ENCODE measurements around the gene HRH2.
A peak's percentile ranks its signal among the peaks of the same experiment; 100 is the strongest.

Gene HRH2

GRCh38 chr5:175652741-175653663 lies 4.9 kb upstream of the HRH2 start:
- Mint-ChIP-seq H3K4me3 (peak overlapping the region; percentile 58), H3K27me3 (peaks cover 11% of the 10 kb centered on the region), H3K9me3 (peaks cover 9% of the 10 kb centered on the region), H3K36me3 (ENCODE audit: insufficient read depth) (peaks cover 10% of the 10 kb centered on the region), H3K4me1 (peaks cover 67% of the 10 kb centered on the region), H3K27ac (ENCODE audit: low read depth) (peak overlapping the region; percentile 75)
- DNase-seq (ENCODE audit: low spot score in 2 of 2) (peak; percentile 35 to 45), ATAC-seq (replicated peaks; ENCODE audit: extremely low read depth, poor library complexity, severe bottlenecking) (peak; percentile 86)

GRCh38 chr5:175653763-175654162 lies 4.1 kb upstream of the HRH2 start:
- ATAC-seq (replicated peaks; ENCODE audit: extremely low read depth, poor library complexity, severe bottlenecking): no peak
- Mint-ChIP-seq H3K36me3 (ENCODE audit: insufficient read depth) (peaks cover 10% of the 10 kb centered on the region), H3K9me3 (peaks cover 7% of the 10 kb centered on the region), H3K27ac (ENCODE audit: low read depth) (peak overlapping the region; percentile 75), H3K4me1 (peaks cover 67% of the 10 kb centered on the region), H3K27me3 (peaks cover 13% of the 10 kb centered on the region), H3K4me3 (peak overlapping the region; percentile 58)
- DNase-seq (ENCODE audit: low spot score in 2 of 2): no peak

- peaks cover under 1% of the 10 kb centered on the region for H3K9me3 Mint-ChIP-seq
Measured at GRCh38 chr5:175654339-175654738, 3.5 kb upstream of the HRH2 start.

GRCh38 chr5:175654807-175655206 lies 3.1 kb upstream of the HRH2 start:
- DNase-seq (ENCODE audit: low spot score in 2 of 2): no peak
- Mint-ChIP-seq H3K9me3 (no peaks in the 10 kb centered on the region), H3K4me1 (peaks cover 67% of the 10 kb centered on the region), H3K27me3 (peaks cover 13% of the 10 kb centered on the region), H3K4me3 (no peak overlapping the region), H3K36me3 (ENCODE audit: insufficient read depth) (peaks cover 10% of the 10 kb centered on the region), H3K27ac (ENCODE audit: low read depth) (no peak overlapping the region)
- ATAC-seq (replicated peaks; ENCODE audit: extremely low read depth, poor library complexity, severe bottlenecking): no peak

More at GRCh38 chr5:175654339-175654738, 3.5 kb upstream of the HRH2 start:
- ATAC-seq (replicated peaks; ENCODE audit: extremely low read depth, poor library complexity, severe bottlenecking) (no peak), DNase-seq (ENCODE audit: low spot score in 2 of 2) (no peak)
- no peak overlapping the region for H3K4me3 Mint-ChIP-seq
- peaks cover 13% of the 10 kb centered on the region for H3K27me3 Mint-ChIP-seq
- no peak overlapping the region for H3K27ac Mint-ChIP-seq (ENCODE audit: low read depth)
- H3K36me3 Mint-ChIP-seq (ENCODE audit: insufficient read depth): peaks cover 10% of the 10 kb centered on the region
- peaks cover 67% of the 10 kb centered on the region for H3K4me1 Mint-ChIP-seq

GRCh38 chr5:175655411-175655810 lies 2.5 kb upstream of the HRH2 start:
- peaks cover 13% of the 10 kb centered on the region for H3K27me3 Mint-ChIP-seq
- DNase-seq (ENCODE audit: low spot score in 2 of 2): no peak
- no peaks in the 10 kb centered on the region for H3K9me3 Mint-ChIP-seq
- peaks cover 10% of the 10 kb centered on the region for H3K36me3 Mint-ChIP-seq (ENCODE audit: insufficient read depth)
- no peak overlapping the region for H3K4me3 Mint-ChIP-seq
- peaks cover 66% of the 10 kb centered on the region for H3K4me1 Mint-ChIP-seq
- no peak overlapping the region for H3K27ac Mint-ChIP-seq (ENCODE audit: low read depth)
- no peak for ATAC-seq (replicated peaks; ENCODE audit: extremely low read depth, poor library complexity, severe bottlenecking)

GRCh38 chr5:175656966-175657365 lies 905 bp upstream of the HRH2 start:
- peaks cover 10% of the 10 kb centered on the region for H3K36me3 Mint-ChIP-seq (ENCODE audit: insufficient read depth)
- ATAC-seq (replicated peaks; ENCODE audit: extremely low read depth, poor library complexity, severe bottlenecking) (no peak), DNase-seq (ENCODE audit: low spot score in 2 of 2) (no peak)
- peaks cover 22% of the 10 kb centered on the region for H3K27me3 Mint-ChIP-seq
- peaks cover 57% of the 10 kb centered on the region for H3K4me1 Mint-ChIP-seq
- peak overlapping the region; percentile 86 for H3K4me3 Mint-ChIP-seq
- H3K27ac Mint-ChIP-seq (ENCODE audit: low read depth): no peak overlapping the region
- no peaks in the 10 kb centered on the region for H3K9me3 Mint-ChIP-seq

- DNase-seq (ENCODE audit: low spot score in 2 of 2) (no peak), ATAC-seq (replicated peaks; ENCODE audit: extremely low read depth, poor library complexity, severe bottlenecking) (no peak)
- Mint-ChIP-seq H3K4me1 (peaks cover 45% of the 10 kb centered on the region), H3K27ac (ENCODE audit: low read depth) (no peak overlapping the region), H3K36me3 (ENCODE audit: insufficient read depth) (peaks cover 5% of the 10 kb centered on the region), H3K9me3 (no peaks in the 10 kb centered on the region), H3K27me3 (peaks cover 22% of the 10 kb centered on the region), H3K4me3 (peak overlapping the region; percentile 86)
Measured at GRCh38 chr5:175658299-175659145, 651 bp downstream of the HRH2 start.

- H3K27ac Mint-ChIP-seq (ENCODE audit: low read depth): no peak overlapping the region
- H3K9me3 Mint-ChIP-seq: no peaks in the 10 kb centered on the region
- H3K27me3 Mint-ChIP-seq: peaks cover 31% of the 10 kb centered on the region
- DNase-seq (ENCODE audit: low spot score in 2 of 2) (no peak), ATAC-seq (replicated peaks; ENCODE audit: extremely low read depth, poor library complexity, severe bottlenecking) (no peak)
- no peak overlapping the region for H3K4me3 Mint-ChIP-seq
- H3K36me3 Mint-ChIP-seq (ENCODE audit: insufficient read depth): peaks cover 5% of the 10 kb centered on the region
- H3K4me1 Mint-ChIP-seq: peaks cover 40% of the 10 kb centered on the region
Measured at GRCh38 chr5:175659546-175660253, 1.8 kb downstream of the HRH2 start.

GRCh38 chr5:175663186-175664184 lies 5.6 kb downstream of the HRH2 start:
- Mint-ChIP-seq H3K27me3 (peaks cover 27% of the 10 kb centered on the region), H3K9me3 (no peaks in the 10 kb centered on the region), H3K27ac (ENCODE audit: low read depth) (no peak overlapping the region), H3K36me3 (ENCODE audit: insufficient read depth) (peaks cover 3% of the 10 kb centered on the region), H3K4me1 (peaks cover 10% of the 10 kb centered on the region), H3K4me3 (no peak overlapping the region)
- DNase-seq (ENCODE audit: low spot score in 2 of 2) (no peak), ATAC-seq (replicated peaks; ENCODE audit: extremely low read depth, poor library complexity, severe bottlenecking) (no peak)

- H3K4me1 Mint-ChIP-seq: peaks cover 10% of the 10 kb centered on the region
- no peaks in the 10 kb centered on the region for H3K9me3 Mint-ChIP-seq
- H3K36me3 Mint-ChIP-seq (ENCODE audit: insufficient read depth): peaks cover 3% of the 10 kb centered on the region
- ATAC-seq (replicated peaks; ENCODE audit: extremely low read depth, poor library complexity, severe bottlenecking): no peak
- H3K27me3 Mint-ChIP-seq: peaks cover 27% of the 10 kb centered on the region
- no peak overlapping the region for H3K27ac Mint-ChIP-seq (ENCODE audit: low read depth)
- H3K4me3 Mint-ChIP-seq: no peak overlapping the region
- no peak for DNase-seq (ENCODE audit: low spot score in 2 of 2)
Measured at GRCh38 chr5:175664723-175665122, 6.9 kb downstream of the HRH2 start.

- Mint-ChIP-seq H3K36me3 (ENCODE audit: insufficient read depth) (peaks cover 3% of the 10 kb centered on the region), H3K9me3 (no peaks in the 10 kb centered on the region), H3K27me3 (peaks cover 32% of the 10 kb centered on the region), H3K4me3 (no peak overlapping the region), H3K27ac (ENCODE audit: low read depth) (no peak overlapping the region), H3K4me1 (peaks cover 10% of the 10 kb centered on the region)
- ATAC-seq (replicated peaks; ENCODE audit: extremely low read depth, poor library complexity, severe bottlenecking) (no peak), DNase-seq (ENCODE audit: low spot score in 2 of 2) (no peak)
Measured at GRCh38 chr5:175666216-175666615, 8.3 kb downstream of the HRH2 start.
